BLaER1 treated with 17β-estradiol and CSF1 and Interleukin-3, amounts not matched to agents 10 nM and 100 nM (cell line): ENCODE data around the gene MLPH.

Source experiments
- H3K27ac ChIP-seq, 11 experiments: shearing (Covaris generic); formaldehyde crosslinking; 2 replicates each; pipeline ENCODE4 v1.8.1; 2022
- H3K27me3 ChIP-seq, 11 experiments: shearing (Covaris generic); formaldehyde crosslinking; 2 replicates each; pipeline ENCODE4 v1.8.1; 2022
- H3K36me3 ChIP-seq, 11 experiments: shearing (Covaris generic); formaldehyde crosslinking; 2 replicates each; pipeline ENCODE4 v1.8.1; 2022
- H3K4me1 ChIP-seq, 10 experiments: shearing (Covaris generic); formaldehyde crosslinking; 2 replicates each; pipeline ENCODE4 v1.8.1; 2022
- H3K4me2 ChIP-seq, 11 experiments: shearing (Covaris generic); formaldehyde crosslinking; 2 replicates each; pipeline ENCODE4 v1.8.1; 2022
- H3K4me3 ChIP-seq, 10 experiments: shearing (Covaris generic); formaldehyde crosslinking; 2 replicates each; pipeline ENCODE4 v1.8.1; 2022
- H3K9ac ChIP-seq, 11 experiments: shearing (Covaris generic); formaldehyde crosslinking; 2 replicates each; pipeline ENCODE4 v1.8.1; 2022
- H3K9me3 ChIP-seq, 11 experiments: shearing (Covaris generic); formaldehyde crosslinking; replicated peaks in 1 of 11; 2 replicates each; pipeline ENCODE4 v1.8.1; 2022
- H4K20me1 ChIP-seq, 11 experiments: shearing (Covaris generic); formaldehyde crosslinking; 2 replicates each; pipeline ENCODE4 v1.8.1; 2022
- Cebpa-rat ChIP-seq, 11 experiments: shearing (Covaris generic); IDR thresholded peaks; 2 replicates each; pipeline ENCODE4 v1.8.1; 2022

Gene MLPH

GRCh38 chr2:237532160-237532559 lies 45.1 kb downstream of the MLPH start:
- H3K36me3 ChIP-seq: no peaks in the 10 kb centered on the region
- peak overlapping the region in 9 of 11 experiments; percentile 26 to 79 (median 62); a peak in 15 of 22 replicates for H3K9ac ChIP-seq
- peak overlapping the region in 10 of 11 experiments; percentile 57 to 91 (median 87); a peak in 21 of 22 replicates for H3K27ac ChIP-seq
- no peak overlapping the region; a peak in 1 of 20 replicates for H3K4me3 ChIP-seq
- no peaks in the 10 kb centered on the region for H3K9me3 ChIP-seq
- no peaks in the 10 kb centered on the region for H3K27me3 ChIP-seq
- H4K20me1 ChIP-seq: no peaks in the 10 kb centered on the region
- peak overlapping the region; percentile 79 to 94 (median 88) for H3K4me2 ChIP-seq
- no peak for TF ChIP-seq Cebpa-rat (IDR thresholded peaks at IDR 0.05)
- H3K4me1 ChIP-seq: peaks cover 91 to 97% (median 94%) of the 10 kb centered on the region in 10 experiments

GRCh38 chr2:237533668-237534161 lies 46.7 kb downstream of the MLPH start:
- no peaks in the 10 kb centered on the region for H3K9me3 ChIP-seq
- H3K4me3 ChIP-seq: peak overlapping the region in 1 of 10 experiments; percentile 22; a peak in 1 of 20 replicates
- peak overlapping the region in 10 of 11 experiments; percentile 49 to 91 (median 87); a peak in 19 of 22 replicates for H3K27ac ChIP-seq
- no peaks in the 10 kb centered on the region for H3K36me3 ChIP-seq
- peak overlapping the region in 9 of 11 experiments; percentile 21 to 79 (median 44); a peak in 12 of 22 replicates for H3K9ac ChIP-seq
- no peaks in the 10 kb centered on the region for H4K20me1 ChIP-seq
- no peaks in the 10 kb centered on the region for H3K27me3 ChIP-seq
- peaks cover 83 to 100% (median 99%) of the 10 kb centered on the region in 10 experiments for H3K4me1 ChIP-seq
- TF ChIP-seq Cebpa-rat (IDR thresholded peaks at IDR 0.05): no peak
- H3K4me2 ChIP-seq: peak overlapping the region; percentile 79 to 94 (median 88)

GRCh38 chr2:237534380-237534779 lies 47.3 kb downstream of the MLPH start:
- Histone ChIP-seq H4K20me1 (no peaks in the 10 kb centered on the region), H3K36me3 (no peaks in the 10 kb centered on the region), H3K9ac (peak overlapping the region in 8 of 11 experiments; percentile 21 to 79 (median 56); a peak in 12 of 22 replicates), H3K27ac (peak overlapping the region in 10 of 11 experiments; percentile 49 to 91 (median 87); a peak in 20 of 22 replicates), H3K27me3 (no peaks in the 10 kb centered on the region), H3K4me1 (peaks cover 77 to 100% (median 98%) of the 10 kb centered on the region in 10 experiments), H3K9me3 (no peaks in the 10 kb centered on the region), H3K4me2 (peak overlapping the region; percentile 79 to 94 (median 88)), H3K4me3 (no peak overlapping the region)
- no peak for TF ChIP-seq Cebpa-rat (IDR thresholded peaks at IDR 0.05)

GRCh38 chr2:237535385-237536082 lies 48.5 kb downstream of the MLPH start:
- H3K9me3 ChIP-seq: no peaks in the 10 kb centered on the region
- H3K27ac ChIP-seq: peak overlapping the region in 9 of 11 experiments; percentile 80 to 91 (median 88); a peak in 18 of 22 replicates
- H3K9ac ChIP-seq: peak overlapping the region in 10 of 11 experiments; percentile 1 to 79 (median 48); a peak in 15 of 22 replicates
- TF ChIP-seq Cebpa-rat (IDR thresholded peaks at IDR 0.05): peak in 6 of 11 experiments; percentile 39 to 96 (median 64); a peak in 8 of 22 replicates
- H3K4me1 ChIP-seq: peaks cover 72 to 100% (median 98%) of the 10 kb centered on the region in 10 experiments
- H3K27me3 ChIP-seq: no peaks in the 10 kb centered on the region
- no peak overlapping the region for H3K4me3 ChIP-seq
- H4K20me1 ChIP-seq: no peaks in the 10 kb centered on the region
- H3K4me2 ChIP-seq: peak overlapping the region; percentile 79 to 94 (median 88)
- H3K36me3 ChIP-seq: no peaks in the 10 kb centered on the region

DNA sequence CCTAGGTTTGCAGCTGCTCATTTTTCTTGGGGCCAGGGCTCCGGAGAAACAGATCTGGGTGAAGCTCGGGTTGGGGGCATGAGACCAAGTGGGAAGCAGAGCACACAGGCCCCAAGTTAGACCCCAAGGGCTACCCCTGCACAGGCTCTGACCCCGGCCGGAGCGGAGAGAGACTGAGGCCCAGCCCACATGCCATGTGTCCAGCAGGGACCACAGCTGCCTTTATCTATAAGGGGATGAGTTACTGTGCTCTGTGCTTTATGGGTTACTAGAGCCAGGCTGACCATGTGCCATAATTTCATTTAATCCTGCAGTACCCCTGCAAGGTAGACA lies 49.0 kb downstream of the MLPH start:
- H4K20me1 ChIP-seq: no peaks in the 10 kb centered on the region
- no peaks in the 10 kb centered on the region for H3K9me3 ChIP-seq
- peak overlapping the region in 9 of 11 experiments; percentile 10 to 79 (median 54); a peak in 13 of 22 replicates for H3K9ac ChIP-seq
- peak overlapping the region; percentile 79 to 94 (median 88) for H3K4me2 ChIP-seq
- no peaks in the 10 kb centered on the region for H3K27me3 ChIP-seq
- H3K36me3 ChIP-seq: no peaks in the 10 kb centered on the region
- H3K4me3 ChIP-seq: no peak overlapping the region
- TF ChIP-seq Cebpa-rat (IDR thresholded peaks at IDR 0.05): no peak
- H3K27ac ChIP-seq: peak overlapping the region in 9 of 11 experiments; percentile 80 to 91 (median 88); a peak in 18 of 22 replicates
- peaks cover 72 to 100% (median 98%) of the 10 kb centered on the region in 10 experiments for H3K4me1 ChIP-seq

- no peaks in the 10 kb centered on the region for H3K36me3 ChIP-seq
- no peak for TF ChIP-seq Cebpa-rat (IDR thresholded peaks at IDR 0.05)
- H4K20me1 ChIP-seq: no peaks in the 10 kb centered on the region
- peaks cover 72 to 100% (median 98%) of the 10 kb centered on the region in 10 experiments for H3K4me1 ChIP-seq
- H3K9me3 ChIP-seq: no peaks in the 10 kb centered on the region
- peak overlapping the region; percentile 79 to 94 (median 88) for H3K4me2 ChIP-seq
- peak overlapping the region in 9 of 11 experiments; percentile 80 to 91 (median 88); a peak in 17 of 22 replicates for H3K27ac ChIP-seq
- no peaks in the 10 kb centered on the region for H3K27me3 ChIP-seq
- H3K9ac ChIP-seq: peak overlapping the region in 7 of 11 experiments; percentile 27 to 79 (median 68); a peak in 13 of 22 replicates
- no peak overlapping the region; a peak in 1 of 20 replicates for H3K4me3 ChIP-seq
These were observed 49.6 kb downstream of the MLPH start for GRCh38 chr2:237536617-237537016.

GRCh38 chr2:237538001-237538720 lies 51.1 kb downstream of the MLPH start:
- Histone ChIP-seq H3K4me3 (no peak overlapping the region), H3K4me2 (peak overlapping the region in 10 of 11 experiments; percentile 12 to 94 (median 88); a peak in 19 of 22 replicates)

DNA sequence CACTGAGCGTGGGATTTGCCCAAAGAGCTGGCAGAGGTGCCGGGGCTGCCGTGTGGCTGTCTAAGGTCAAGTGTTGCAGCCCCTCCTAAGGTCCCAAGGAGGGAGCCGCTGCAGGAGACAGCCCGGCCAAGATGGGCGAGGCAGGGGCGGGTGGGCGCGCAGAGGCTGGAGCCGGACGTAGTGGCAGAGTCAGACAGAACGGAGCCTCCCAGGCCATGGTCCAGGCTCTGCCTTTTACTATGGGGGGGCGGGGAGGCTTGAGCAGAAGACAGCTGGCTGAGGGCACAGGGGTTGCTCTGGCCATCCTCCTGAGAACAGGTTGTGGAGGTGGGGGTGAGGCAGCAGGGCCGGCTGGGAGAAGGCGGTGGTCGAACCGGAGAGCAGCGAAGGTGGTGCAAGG lies 51.9 kb downstream of the MLPH start:
- no peak overlapping the region for H3K4me3 ChIP-seq
- H3K4me2 ChIP-seq: peak overlapping the region in 9 of 11 experiments; percentile 26 to 94 (median 88); a peak in 15 of 22 replicates
- peaks cover 0 to 4% (median 0%) of the 10 kb centered on the region in 11 experiments; a peak in 1 of 22 replicates for H3K9me3 ChIP-seq
- H3K27me3 ChIP-seq: no peaks in the 10 kb centered on the region
- peak overlapping the region in 1 of 11 experiments; percentile 14; a peak in 2 of 22 replicates for H3K9ac ChIP-seq
- peaks cover 49 to 84% (median 80%) of the 10 kb centered on the region in 10 experiments for H3K4me1 ChIP-seq
- no peaks in the 10 kb centered on the region for H4K20me1 ChIP-seq
- no peaks in the 10 kb centered on the region for H3K36me3 ChIP-seq
- H3K27ac ChIP-seq: peak overlapping the region in 4 of 11 experiments; percentile 13 to 89 (median 77); a peak in 4 of 22 replicates
- TF ChIP-seq Cebpa-rat (IDR thresholded peaks at IDR 0.05): no peak

More at GRCh38 chr2:237538001-237538720, 51.1 kb downstream of the MLPH start:
- no peaks in the 10 kb centered on the region for H3K27me3 ChIP-seq
- peak overlapping the region in 3 of 11 experiments; percentile 7 to 32 (median 14); a peak in 2 of 22 replicates for H3K9ac ChIP-seq
- TF ChIP-seq Cebpa-rat (IDR thresholded peaks at IDR 0.05): no peak
- H4K20me1 ChIP-seq: no peaks in the 10 kb centered on the region
- H3K36me3 ChIP-seq: no peaks in the 10 kb centered on the region
- peak overlapping the region in 4 of 11 experiments; percentile 13 to 89 (median 64); a peak in 6 of 22 replicates for H3K27ac ChIP-seq
- peaks cover 0 to 4% (median 0%) of the 10 kb centered on the region in 11 experiments; a peak in 1 of 22 replicates for H3K9me3 ChIP-seq
- peaks cover 57 to 91% (median 87%) of the 10 kb centered on the region in 10 experiments for H3K4me1 ChIP-seq
